ENCODE results near the gene RASA4.
"Not testable (repeated sequence)": the region's sequence is repeated elsewhere in the genome, so short reads cannot be mapped to it uniquely, and the experiment has no call there.

Gene RASA4

DNA sequence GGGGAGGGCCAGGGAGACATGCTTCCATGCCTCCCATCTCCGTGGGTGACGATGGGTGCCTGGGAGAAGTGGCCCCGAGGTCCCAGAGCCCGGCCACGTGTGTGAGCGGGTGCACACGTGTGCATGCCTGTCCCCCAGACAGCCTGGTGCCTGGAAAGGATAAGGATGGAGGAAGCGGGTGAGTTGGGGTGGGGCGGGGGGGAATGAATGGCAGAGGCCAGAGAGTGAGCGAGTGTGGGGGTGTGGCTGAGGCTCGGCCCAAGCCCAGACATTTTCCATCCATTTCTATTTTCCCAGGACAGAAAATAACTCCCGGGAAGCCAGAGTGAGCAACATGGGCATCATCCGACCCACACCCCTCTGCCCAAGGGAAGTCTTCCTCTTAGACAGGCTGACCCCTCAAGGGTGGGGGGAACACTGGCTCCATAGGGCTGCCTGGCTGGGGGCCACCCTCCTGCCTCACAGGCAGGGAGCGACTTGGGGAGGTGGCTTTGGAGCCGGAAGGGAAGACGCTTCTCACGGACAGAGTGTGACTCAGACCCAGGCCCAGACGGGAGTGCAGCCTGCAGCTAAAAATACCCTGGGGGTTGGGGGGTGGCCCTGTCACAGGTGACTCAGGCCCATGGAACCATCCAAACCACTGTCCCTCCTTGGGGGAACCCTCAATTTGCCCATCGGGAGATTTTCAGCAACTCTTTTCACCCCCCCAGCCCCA lies 12.0 kb downstream of the RASA4 start:
- not testable (repeated sequence) for DNase-seq

DNA sequence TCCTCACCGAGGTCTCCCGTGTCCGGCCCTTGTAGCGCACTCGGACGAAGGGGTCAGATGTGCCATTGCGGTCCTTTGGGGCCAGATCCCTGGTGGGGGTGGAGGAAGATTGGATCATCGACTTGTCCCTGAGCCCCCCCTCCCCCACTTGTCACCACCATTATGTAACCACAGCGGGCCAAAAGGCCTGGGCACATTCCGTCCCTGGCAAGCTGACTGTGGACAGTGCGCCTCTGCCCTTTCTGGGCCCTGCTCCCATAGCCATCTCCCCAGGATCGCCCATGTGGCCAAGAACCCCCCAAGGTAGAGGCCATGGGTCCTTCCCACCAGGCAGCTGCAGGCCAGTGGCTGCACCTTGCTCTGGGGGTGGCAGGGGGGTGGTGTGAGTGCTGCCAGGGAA lies 14.2 kb downstream of the RASA4 start:
- not testable (repeated sequence) for DNase-seq

DNA sequence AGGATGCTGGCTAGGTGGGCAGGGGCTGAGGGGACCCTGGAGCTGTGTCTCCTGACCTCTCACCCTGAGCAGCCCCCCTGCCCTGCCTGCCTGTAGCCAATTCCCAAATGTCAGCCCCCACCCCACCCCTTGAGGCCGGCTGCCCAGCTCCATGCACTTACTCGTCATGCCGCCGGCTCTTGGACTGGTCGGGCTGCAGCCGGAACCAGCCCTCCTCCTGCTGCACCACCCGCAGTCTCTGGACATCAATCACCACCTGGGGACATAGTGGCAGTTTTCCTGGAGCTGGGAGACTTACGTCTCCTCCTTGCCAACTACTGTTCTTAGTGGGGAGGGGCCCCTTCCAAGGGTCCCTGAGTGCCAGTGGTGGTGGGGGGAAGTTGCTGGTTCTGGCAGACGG lies 16.9 kb downstream of the RASA4 start:
- DNase-seq: not testable (repeated sequence)

DNA sequence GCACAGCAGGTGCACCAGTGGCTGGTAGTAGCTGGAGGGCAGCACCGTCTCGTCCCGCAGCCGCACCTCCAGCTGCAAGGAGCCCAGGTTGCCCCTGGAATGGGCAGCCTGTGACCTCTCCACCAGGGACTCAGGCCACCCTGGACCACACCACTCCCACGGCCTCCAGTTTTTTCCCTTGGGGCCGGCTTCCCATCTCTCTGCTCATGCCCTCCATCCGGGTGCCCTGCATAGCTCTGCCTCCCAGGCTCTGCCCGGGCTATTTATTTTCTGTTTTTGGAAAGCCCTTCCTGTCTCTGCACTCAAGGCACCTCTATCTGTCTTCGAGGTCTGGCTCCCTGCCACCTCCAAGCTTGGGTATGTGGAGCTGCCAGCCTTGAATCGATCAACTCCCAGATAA lies 20.5 kb downstream of the RASA4 start:
- not testable (repeated sequence) for DNase-seq

DNA sequence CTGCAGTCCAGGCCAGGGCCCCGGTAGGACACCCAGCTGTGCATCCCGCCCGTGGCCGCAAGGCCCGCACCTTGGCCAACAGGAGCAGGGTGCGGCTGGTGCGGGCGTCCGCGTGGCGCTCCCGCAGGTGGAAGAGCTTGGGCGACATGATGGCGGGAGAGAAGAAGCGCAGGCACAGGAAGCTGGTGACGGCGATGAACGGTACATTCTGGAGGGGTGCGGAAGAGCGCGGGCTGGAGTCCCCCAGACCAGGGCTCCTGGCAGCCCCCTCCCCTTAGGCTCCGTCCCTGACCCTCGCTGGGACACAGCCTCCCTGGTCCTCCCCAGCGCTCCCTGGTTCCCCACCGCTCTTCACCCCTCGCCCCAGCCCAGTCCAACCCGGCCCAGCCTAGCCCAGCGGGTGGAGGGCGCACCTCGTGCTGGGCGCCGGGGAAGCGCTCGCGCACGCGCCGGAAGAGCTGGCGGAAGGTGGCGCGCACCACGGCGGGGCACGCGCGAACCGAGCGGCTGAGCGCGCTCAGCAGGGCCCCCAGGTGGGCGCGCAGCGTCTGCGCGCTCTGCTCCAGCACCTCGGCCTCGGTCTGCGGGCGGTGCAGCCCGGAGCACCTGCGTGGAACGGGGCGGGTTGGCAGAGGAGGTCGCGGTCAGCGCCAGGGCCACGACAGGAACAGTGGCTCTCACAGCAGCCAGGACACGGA lies 22.8 kb downstream of the RASA4 start:
- not testable (repeated sequence) for DNase-seq

DNA sequence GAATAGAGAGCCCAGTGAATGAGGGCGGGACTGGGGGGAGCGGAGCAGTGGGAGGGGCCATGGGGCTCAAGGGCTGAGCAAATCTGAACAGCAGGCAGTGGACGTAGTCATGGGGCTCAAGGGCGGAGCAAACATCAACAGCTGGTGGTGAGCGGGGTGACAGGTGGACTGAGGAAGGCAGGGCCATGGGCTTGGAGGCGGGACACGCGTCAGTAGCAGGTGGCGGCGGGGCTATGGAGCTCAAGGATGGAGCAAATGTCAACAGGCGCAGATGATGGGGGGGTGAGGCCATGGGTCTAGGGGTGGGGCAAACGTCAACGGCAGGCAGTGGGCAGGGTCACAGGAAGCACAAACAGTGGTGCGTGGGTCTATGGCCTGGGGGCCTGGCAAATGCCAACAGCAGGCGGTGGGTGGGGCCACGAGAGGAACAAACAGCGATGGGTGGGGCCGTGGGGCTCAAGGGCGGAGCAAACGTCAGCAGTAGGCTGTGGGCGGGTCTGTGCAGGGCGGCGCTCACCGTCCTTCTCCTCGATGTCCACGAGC lies 24.0 kb downstream of the RASA4 start:
- not testable (repeated sequence) for DNase-seq

DNA sequence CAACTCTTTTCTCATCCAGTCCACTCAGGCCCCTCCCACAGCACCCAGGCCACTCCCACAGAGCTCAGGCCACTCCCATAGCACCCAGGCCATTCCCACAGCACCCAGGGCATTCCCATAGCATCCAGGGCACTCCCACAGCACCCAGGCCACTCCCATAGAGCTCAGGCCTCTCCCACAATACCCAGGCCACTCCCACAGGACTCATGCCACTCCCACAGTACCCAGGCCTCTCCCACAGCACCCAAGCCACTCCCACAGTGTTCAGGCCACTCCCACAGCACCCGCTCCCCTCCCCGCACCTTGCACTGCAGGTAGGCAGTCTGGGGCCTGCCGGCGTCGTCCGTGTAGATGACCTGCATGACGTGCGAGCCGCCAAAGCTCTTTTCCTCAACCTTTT lies 26.7 kb downstream of the RASA4 start:
- not testable (repeated sequence) for DNase-seq

DNA sequence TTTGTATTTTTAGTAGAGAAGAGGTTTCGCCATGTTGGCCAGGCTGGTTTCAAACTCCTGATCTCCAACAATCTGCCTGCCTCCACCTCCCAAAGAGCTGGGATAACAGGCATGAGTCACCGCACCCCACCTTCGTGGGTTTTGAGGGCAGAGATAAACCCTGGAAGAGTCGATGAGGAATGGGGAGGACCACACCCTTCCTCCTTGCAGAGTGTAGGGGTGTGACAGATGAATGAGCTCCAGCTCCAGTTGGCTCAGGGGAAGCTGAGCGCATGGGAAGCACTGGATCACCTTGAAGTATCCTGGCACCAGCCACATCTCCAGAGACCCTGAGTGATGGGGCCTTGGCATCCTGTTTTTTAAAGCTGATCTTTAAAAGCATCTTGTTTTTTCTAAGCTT lies 33.1 kb downstream of the RASA4 start:
- not testable (repeated sequence) for DNase-seq

DNA sequence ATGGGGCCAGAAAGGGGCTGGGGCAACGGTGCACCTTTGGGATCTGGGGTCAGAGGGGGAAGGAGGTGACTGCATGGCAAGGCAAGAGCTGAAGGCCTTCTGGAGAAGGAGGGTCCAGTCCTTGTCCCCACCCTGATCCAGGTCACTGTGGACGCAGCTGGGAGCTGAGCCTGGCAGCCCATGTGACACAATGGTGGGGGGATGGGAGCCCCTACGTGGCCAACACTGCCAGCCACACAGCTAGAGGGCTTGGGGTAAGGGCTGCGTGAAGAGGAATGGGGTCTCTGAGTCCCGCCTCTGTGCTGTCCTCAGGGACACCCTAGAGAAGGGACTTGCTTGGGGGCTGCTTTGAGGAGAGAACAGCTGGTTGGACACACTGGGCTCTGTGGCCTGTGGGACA lies 34.8 kb downstream of the RASA4 start:
- DNase-seq: not testable (repeated sequence)

DNA sequence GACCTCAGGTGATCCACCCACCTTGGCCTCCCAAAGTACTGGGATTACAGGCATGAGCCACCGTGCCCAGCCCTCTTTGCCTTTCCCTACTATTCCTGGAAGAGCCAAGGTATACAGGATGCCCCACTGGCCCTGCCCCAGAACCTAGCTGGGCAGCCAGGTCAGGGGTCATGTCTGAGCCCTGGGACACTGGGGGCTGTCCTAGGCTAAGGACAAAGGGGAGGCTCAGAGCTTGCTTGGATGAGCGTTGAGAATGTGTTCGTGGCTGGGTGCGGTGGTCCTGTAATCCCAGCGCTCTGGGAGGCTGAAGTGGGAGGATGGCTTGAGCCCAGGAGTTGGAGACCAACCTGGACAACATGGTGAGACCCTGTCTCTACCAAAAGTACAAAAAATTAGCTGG lies 38.1 kb downstream of the RASA4 start:
- not testable (repeated sequence) for DNase-seq

DNA sequence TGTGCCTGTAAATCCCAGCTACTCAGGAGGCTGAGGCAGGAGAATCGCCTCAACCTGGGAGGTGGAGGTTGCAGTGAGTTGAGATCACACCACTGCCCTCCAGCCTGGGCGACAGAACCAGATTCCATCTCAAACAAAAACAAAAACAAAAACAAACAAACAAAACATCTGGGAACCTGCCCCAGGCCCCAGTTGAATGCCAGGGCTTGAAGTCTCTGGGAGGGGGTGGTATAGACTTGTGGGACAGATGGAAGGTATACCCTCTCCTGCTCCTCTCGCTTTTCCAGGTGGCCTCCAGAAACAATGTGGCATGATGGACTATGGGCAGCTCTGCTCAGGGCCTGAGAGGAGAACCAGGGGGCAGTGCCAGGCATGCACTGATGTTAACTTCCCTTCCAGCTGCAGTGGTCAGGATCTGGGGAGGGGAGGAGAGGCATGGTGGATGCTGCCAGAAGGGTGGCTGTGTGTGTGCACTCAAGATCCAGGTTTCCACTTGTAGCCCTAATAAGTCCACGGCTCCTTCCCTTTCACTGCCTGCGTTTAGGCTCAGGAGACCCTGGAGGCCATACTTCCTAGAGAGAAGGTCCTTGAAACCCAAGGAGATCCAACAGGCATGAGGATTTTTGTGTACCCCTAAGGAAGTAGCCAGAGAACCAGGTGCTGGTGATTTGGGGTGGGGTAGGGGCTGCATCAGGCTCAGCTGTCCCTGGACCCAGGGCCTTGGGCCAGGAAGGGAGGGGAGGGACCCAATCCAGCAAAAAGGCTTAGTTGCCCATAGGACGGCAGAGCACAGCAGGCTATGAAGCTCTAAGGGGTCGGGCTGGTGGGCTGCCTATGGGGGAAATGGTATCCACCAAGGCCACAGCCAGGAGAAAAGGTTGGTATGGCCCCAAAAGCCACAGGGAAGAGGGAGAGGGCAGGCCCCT lies 39.0 kb downstream of the RASA4 start:
- not testable (repeated sequence) for DNase-seq

DNA sequence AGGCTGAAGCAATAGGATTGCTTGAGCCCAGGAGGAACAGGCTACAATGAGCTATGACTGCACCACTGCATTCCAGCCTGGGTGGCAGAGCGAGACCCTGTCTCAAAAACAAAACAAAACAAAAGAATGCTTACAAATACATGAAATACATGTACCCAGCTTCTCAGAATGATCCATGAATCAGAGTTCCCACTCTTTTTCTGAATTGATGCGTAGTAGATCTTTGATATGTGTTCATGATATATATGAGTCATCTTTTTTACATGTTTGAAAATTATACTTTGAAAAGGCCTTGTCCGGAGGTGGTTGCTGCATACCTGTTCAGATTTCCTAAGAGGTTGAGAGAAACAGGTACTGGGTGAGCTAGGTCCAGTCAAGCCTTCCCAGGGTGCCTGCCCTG lies 40.2 kb downstream of the RASA4 start:
- not testable (repeated sequence) for DNase-seq

DNA sequence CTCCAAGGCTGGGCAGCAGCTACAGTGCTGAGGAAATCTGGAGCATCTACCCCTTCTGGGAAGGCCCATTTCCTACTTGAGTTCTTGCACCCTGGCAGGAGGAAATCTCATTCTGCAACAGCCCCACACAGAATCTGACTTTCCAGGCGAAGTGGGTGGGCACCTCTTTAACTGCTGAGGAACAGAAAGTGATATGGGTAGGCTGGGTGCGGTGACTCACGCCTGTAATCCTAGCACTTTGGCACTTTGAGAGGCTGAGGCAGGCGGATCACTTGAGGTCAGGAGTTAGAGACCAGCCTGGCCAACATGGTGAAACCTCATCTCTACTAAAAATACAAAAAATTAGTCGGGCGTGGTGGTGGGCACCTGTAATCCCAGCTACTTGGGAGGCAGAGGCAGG lies 41.9 kb downstream of the RASA4 start:
- DNase-seq: not testable (repeated sequence)

DNA sequence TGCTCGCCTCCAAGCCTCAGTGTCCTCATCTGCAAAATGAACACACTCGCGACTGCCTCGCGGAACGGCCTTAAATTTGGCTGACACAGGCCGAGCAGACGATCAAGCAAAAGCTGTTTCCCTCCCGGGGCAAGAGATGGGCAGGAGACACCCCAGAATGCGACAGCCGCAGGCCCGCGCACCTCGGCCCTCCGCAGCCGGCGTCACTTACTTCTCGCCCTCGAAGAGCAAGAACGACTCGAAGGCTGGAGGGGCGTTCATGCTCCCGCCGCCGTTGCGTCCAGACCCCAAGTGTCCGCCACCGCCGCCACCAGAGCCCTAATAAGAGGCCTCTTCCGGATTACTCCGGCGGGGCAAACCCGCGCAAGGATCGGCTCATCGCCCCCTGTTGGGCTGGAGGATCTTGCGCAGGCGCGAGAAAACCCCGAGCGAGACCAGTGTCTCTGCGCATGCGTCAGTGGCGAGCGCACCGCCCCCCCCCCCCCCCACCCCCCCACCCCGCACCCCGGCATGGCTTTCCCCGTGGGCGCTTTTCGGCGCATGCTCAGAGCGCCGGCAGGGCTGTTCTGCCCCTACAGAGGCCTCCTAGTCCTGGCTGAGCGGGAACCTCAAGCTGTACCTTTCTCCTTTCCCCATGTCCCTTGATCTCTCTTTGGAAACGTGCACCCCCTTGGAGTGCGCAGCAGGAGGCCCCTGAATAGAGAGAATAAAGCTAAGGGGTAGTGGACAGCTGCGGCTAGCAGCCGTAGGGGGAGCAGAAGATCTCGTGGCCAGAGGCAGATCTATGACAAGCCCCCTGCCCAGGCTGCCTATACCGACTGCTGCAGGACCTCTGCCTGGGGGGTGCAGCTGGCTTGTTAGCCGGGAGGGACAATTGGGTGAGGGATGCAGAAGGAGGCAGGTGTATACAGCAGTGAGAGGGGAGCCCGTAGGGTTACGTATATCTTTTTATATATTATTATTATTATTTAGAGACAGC lies 44.0 kb downstream of the RASA4 start, which contains the start of gene POLR2J3:
TSS of gene POLR2J3 (minus strand) at position 323 of the 979 bp plus-strand sequence. CDS start at position 261, 62 bp downstream.
- not testable (repeated sequence) for DNase-seq

DNA sequence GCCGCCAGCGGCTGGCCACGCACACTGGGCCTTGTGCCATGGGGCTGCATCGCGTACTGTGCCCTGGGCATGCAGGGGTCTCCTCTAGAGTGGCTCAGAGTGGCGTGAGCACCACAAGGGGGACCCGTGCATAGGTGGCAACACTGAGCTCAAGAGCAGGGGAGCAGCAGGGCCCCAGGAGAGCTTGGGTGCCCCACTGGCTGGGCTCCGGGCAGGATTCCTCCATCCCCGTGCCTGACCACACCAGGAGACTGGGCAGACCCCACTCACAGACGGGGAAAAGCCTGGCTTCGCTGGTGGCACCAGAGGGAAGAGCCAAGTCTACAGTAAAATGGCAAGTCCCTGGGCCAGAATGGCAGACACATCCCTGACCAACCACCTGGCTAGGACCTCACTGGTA lies 47.9 kb downstream of the RASA4 start:
- not testable (repeated sequence) for DNase-seq

DNA sequence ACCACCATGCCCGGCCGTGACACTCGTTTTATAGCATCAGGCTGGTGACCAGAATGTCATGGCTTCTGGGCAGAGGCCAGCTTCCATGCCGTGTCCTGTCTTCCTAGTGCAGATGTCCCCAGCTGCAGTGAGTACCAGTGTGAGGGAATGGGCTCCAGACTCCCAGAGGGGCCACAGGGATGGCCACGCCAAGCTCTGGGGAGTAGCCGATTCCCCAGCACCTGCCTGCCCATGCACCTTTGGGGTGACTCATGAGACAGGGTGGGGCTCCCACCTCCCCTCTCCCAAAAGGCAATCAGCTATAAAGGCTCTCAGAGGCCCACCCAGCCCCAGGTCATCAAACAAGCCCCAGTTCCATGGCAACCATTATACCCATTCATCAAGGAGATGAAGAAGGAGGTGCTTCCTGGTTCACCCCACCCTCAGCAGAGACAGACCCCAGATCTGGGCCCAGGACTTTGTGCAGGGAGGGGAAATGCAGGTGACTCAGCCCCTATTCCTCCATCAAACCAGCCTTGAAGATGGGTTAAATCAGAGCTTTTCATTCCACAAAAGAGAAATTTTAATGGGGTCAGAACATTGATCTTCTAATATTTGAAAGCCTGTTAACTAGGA lies 65.6 kb downstream of the RASA4 start, which contains the start of gene SPDYE2:
TSS of gene SPDYE2 (plus strand) at position 419 of the 615 bp plus-strand sequence. CDS start 2,030 bp downstream, outside the sequence.
- DNase-seq: not testable (repeated sequence)

DNA sequence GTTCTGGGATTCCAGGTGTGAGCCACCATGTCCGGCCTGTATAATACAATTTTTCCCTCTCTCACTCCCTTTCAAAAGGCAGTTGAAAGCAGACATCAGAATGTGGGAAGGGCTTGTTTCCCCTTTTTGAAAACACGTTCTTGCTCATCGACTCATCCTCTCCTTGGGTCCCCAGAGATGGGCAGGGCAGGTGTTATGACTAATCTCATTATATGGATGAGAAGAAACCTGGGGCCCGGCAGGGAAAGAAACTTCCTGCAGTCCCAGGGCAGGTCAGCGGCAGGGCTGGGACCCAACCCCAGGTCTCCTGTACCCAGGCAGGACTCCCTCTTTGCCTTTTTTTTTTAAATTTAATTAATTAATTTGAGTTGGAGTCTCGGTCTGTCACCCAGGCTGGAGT lies 70.2 kb downstream of the RASA4 start:
- DNase-seq: not testable (repeated sequence)

DNA sequence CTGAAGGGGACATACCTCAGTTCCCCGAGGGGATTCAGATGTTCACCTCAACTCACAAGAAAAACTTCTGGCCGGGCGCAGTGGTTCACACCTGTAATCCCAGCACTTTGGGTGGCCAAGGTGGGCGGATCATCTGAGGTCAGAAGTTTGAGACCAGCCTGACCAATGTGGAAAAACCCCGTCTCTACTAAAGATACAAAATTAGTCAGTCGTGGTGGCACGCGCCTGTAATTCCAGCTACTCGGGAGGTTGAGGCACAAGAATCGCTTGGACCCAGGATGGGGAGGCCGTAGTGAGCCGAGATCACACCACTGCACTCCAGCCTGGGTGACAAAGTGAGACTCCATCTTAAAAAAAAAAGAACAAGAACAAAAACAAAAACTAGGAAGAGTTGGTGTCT lies 71.3 kb downstream of the RASA4 start:
- not testable (repeated sequence) for DNase-seq

DNA sequence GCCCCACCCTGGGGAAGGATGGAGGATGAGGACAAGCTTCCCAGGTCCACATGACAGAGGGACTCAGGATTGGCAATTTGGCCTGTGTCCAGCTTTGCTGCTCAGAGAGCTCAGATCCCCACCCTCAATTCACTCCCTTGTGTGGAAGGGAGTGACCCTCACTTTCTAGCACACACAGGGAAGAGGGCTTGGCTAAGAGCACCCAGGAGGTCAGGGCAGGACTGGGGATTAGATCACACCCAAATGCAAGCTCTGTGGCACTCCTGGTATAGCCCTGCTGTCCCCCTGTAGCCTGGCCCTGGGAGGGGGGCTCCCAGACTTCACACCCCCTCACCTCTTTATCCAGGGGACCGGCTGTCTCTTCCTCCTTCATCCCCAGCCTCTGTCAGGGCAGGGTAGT lies 72.2 kb downstream of the RASA4 start:
- DNase-seq: not testable (repeated sequence)

DNA sequence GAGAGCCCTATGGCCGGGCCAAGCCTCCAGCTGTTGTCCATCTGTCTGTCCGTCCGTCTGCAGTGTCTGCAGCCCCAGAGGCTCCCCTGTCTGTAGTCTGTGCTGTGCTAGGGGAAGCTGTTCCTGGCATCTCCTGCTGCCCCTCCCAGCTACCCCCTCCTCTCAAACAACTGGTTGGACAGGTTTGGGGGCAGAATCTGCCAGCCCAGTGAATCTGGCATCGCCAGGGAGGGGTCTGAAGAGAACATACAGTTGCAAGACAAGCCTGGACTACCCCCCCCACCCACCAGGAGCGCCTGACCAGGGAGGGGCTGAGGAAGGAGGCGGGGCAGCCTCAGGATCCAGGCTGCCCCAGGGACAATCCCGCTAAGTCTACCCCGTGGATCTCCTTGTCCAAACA lies 73.0 kb downstream of the RASA4 start, which contains the start of gene UPK3BL2:
TSS of gene UPK3BL2 (minus strand) at position 101 of the 400 bp plus-strand sequence. CDS start at position 41, 60 bp downstream.
- not testable (repeated sequence) for DNase-seq

DNA sequence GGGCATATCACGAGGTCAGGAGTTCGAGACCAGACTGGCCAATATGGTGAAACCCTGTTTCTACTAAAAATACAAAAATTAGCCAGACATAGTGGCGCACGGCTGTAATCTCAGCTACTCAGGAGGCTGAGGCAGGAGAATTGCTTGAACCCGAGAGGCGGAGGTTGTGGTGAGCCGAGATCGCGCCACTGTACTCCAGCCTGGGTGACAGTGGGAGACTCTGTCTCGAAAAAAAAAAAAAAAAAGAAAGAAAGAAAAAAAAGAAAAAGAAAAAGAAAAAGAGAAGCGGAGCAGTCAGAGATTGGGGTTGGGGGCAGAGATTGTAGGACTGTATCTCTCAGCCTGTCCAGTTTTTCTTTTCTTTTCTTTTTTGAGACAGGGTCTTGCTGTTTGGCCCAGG lies 73.8 kb downstream of the RASA4 start:
- DNase-seq: not testable (repeated sequence)
